GM18868 (cell line): Measurements from ENCODE around the gene NAXE.
"Not testable (repeated sequence)": the region's sequence is repeated elsewhere in the genome, so short reads cannot be mapped to it uniquely, and the experiment has no call there.

ENCODE experiments used
- ATAC-seq: cut with Tn5 transposase; IDR thresholded peaks from one replicate; pipeline ENCODE4 v1.9.1; 2021; ENCODE audit warnings: mild to moderate bottlenecking, moderate library complexity; ENCODE audit not compliant: unreplicated experiment

Gene NAXE

GRCh38 chr1:156591432-156592157 lies at the start of gene NAXE:
Gene NAXE, plus strand, starts transcription at chr1:156591776. Its CDS starts 29 bp downstream, at chr1:156591805.
- peak; percentile 85 for ATAC-seq

GRCh38 chr1:156543066-156543465 lies 48.5 kb upstream of the NAXE start:
- ATAC-seq: no peak

GRCh38 chr1:156544592-156545102 lies 46.9 kb upstream of the NAXE start:
- no peak for ATAC-seq

DNA sequence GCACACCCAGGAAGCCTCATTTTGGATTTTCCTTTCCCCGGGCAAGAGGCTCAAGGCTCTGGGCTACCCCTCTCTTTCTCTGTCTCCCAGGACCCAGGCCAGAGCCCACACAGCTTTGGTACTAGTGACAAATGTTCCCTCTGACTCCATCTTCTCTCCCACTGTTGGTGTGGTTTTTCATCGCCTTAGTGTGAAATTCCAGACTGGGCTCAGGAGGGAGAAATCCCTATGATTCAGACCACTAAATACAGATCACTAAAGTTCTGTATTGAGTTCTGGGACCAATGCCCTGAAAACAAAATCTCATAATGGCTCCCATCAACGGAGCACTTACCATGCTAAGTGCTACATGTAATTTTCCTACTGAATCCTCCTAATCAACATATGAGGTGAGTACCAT lies 45.3 kb upstream of the NAXE start:
- no peak for ATAC-seq

- ATAC-seq: no peak
These were observed 44.1 kb upstream of the NAXE start for GRCh38 chr1:156547434-156547833.

DNA sequence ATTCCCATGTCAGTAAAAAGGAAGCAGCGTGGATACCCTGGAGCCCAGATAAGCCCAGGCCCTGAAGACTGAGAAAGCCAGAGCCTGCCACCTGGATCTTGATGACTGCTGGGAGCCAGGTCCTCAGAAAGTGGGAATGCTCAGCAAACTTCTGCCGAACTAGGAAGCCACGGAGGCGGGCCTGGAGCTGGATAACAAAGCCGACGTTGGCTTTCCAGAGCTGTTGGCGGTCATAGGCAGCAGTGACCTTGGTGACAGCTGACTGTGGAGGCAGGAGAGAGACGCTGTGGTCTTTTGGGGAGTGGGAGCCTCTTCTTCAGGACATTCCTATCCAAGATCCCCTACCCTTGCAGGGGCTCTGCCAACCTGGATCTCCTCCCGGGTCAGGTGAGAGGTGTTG lies 43.6 kb upstream of the NAXE start:
- no peak for ATAC-seq

- ATAC-seq: no peak
These were observed 42.2 kb upstream of the NAXE start for GRCh38 chr1:156549390-156549789.

- no peak for ATAC-seq
These were observed 41.7 kb upstream of the NAXE start for GRCh38 chr1:156549831-156550230.

DNA sequence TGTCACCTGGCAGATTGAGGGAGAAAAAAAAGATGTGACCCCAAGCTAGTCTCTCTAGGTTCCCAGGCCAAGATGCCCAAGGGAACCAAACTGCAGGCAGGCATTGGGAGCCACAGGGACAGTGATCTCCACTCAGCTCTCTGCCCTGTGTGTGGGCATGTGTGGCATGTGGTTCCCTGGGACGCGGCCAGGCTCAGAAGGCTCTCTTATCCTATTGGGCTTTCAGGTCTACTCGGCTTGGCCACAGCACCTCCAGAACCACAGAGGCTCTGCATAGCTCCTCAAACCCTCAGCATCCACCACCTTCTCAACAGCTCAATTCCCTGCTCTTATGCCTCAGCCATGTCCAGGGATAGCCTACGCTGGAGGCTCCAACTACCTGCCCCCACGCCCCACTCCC lies 41.2 kb upstream of the NAXE start:
- ATAC-seq: no peak

DNA sequence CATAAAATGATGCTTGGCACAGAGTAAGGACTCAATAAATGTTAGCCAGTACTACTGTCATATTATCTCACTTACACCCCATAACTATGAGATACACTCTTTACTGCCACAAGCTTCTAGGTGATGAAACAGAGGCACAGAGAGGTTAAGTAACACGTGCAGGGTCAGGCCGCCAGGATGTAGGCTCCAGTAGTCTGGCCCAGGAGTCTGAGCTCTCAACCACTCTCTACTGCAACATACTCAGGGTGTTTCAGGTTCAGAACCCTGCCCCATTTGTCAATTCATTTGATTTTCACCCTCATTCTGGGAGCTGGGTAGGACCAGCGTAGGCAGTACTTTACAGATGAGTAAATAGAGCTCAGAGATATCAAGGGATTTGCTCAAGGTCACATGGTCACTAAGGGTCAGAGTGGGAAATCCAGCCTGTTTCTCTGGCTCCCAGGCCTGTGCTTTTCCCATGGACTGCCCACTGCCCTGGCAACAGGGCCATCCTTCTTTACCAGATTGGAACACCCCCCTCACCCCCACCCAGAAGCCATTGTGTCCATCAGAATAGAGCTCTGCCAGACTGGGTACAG lies 40.4 kb upstream of the NAXE start:
- ATAC-seq: no peak

DNA sequence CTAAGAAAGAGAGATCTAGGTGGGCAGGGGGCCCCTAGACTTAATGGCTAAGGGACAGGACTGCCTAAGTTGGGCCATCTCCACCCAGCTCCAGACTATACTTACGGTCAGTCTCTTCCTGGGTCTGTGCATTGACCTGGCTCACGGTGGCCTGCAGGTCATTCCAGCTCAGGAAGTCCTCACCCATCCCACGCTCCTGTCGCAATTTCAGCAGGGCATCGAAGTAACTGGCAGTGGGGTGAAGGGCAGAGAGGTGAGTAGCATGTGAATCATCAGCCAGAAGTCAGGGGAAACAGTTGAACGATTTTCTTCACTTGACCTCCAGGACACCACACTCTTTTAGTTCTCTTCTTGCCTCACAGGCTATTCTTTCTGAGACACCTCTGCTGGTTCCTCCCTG lies 39.7 kb upstream of the NAXE start:
- ATAC-seq: no peak

DNA sequence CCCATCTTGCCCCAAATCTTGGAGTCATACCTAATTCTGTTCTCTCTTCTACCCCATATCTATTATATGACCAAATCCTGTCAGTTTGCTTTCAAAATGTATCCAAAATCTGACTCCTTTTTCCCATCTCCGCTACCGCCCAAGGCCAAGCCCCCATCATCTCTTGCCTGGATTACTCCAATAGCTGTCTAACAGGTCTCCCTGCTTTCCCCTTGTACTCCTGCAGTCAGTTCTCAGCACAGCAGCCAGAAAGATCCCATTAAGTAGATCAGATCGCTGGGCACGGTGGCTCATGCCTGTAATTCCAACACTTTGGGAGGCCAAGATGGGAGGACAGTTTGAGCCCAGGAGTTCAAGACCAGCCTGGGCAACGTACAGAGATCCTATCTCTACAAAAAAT lies 39.1 kb upstream of the NAXE start:
- ATAC-seq: no peak

- ATAC-seq: not testable (repeated sequence)
These were observed 38.6 kb upstream of the NAXE start for GRCh38 chr1:156552937-156553336.

GRCh38 chr1:156553860-156554485 lies 37.6 kb upstream of the NAXE start:
- ATAC-seq: no peak

- no peak for ATAC-seq
These were observed 36.6 kb upstream of the NAXE start for GRCh38 chr1:156554971-156555370.

DNA sequence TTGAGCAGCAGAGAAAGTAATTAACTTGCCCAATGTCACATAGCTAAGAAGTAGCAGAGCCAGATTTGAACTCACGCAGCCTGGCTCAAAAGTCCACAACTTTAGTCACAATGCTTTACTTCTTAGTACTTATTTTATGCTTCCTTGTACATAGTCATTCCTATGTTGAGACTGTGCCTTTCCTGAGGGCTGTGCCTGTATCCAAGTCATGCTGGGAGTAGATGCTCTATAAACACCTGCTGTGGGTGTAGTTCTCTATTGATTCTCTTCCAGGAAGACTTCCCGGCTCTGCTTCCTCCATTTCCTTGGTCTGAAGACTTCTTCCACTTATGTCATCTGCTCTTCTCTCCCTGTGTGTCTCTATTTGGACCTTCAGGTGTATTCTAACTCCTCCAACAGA lies 35.9 kb upstream of the NAXE start:
- ATAC-seq: no peak

DNA sequence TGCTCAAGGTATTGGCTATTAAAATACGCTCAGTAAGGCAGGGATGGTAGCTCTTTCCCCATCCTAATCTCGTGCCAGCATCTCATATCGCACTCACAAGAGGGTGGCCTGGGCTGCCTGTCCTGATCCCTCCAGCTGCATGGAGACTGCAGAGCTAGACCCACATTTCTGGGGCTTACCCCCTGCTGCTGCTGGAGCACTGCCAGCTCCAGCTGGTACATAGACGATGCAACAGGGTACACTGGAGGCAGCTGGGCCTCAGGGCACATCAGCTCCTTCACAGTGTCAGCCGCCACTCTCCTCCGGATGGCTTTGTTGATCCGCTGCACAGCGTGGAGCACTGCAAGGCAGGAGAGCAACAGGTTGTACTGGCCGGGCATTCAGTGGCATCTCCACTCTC lies 35.2 kb upstream of the NAXE start:
- ATAC-seq: no peak

DNA sequence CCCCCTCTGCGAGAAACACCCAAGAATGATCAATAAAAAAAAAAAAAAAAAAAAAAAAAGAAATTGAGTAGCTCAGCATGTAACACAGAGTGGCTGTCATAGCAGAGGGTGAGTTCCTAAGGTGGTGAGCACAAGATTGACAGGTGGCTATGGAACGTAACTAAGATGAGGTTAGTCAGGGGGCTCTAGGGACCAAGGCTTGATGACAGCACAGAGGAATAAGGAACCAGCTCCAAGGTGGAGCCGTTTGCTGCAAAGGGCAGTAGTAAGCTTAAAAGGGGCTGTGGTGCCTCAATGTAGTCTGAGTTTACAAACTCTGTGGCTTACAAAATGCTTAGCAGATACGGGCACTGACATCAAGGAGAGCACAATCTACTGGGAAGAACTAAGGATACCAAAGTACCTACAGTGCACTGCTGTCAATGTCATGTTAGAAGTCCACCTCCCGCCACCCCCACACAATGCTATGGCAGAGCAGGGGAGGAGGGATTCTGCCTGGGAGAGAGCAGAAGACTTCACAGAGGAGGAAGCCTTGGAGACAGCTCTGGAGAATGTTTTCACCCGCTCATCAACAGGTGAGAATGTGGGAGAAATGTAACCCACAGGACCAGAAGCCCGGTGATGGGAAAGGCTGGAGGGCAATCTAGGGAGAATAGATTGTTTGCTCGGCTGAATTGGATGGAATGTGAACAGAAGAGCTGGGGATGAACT lies 32.3 kb upstream of the NAXE start:
- ATAC-seq: no peak

DNA sequence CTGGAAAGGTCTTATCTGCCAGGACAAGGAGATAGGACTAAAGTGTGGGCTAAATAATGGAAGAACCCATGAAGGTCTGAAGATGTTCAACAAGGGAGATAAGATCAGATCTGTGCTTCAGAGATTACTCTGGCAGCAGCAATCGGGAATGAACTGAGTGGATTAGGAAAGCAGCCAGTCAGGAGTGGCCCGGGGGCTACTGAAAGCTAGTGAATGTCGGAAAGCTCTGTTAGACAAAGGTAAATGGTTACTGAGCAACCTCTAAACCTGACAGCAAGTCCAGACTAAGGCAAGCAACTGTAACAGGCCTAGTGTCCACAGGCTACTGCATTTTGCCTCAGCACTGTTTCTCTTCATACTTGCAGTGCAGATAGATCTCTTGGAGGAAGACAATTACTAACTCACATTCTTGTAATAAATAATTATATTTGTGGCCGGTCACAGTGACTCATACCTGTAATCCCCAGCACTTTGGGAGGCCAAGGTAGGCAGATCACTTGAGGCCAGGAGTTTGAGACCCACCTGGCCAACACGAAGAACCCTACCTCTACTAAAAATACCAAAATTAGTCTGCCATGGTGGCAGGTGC lies 31.7 kb upstream of the NAXE start:
- no peak for ATAC-seq

DNA sequence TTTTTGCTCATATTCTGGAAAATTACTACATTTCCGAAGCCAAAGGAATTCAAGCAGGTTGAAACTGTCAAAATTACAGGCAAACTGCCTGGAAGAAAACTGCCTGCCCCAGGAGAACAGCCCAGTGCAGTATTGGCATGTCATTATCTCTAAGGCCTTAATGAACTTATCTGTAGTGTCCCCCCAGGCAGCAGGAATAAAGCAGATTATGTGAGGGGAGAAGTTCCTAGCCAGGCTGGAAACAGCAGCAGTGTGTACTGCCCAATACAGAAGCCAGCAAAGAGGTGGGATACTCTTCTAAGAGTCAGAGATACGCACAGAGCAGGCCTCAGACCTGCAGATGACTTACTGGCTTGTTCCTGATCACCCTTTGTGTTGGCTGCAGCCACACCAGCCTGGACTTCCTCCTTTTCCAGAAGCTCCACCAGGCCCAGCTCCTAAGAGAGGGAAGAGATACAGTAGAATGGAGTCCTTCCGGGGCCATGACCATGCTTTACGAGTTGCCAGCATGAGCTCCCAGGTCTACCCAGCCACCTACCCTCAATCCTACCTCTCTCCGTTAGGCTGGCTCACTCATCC lies 30.9 kb upstream of the NAXE start:
- ATAC-seq: no peak

DNA sequence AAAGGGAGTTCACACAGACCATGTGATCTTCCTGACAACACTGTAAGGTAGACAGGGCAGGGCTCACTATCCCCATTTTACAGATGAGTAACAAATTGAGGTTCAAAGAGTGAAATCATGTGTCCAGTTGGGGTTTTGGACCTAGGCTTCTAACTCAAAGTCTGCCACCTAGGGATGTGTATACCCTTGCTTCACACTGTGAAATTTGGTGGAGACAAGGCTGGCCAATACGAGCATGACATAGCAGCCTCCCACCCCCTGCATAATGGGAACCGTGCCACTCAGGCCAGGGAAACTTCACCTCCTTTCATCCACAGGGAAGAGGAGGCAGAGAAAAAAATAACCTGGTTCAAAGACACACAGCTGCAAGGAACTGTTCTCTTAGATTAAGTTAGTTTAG lies 26.1 kb upstream of the NAXE start:
- no peak for ATAC-seq
